ENCODE measurements around the gene TRIP4. TPM values are rescaled to one million over a fixed set of nuclear protein-coding genes. Genes with fewer than 3 reads are reported as not detected.

Gene TRIP4
- total and polyA plus RNA-seq, 9 of the 15 experiments (the other 6 are each of a cell fraction or from before 2014, with no cell fraction given) = 7.6 to 23.3 (median 16.7) TPM

DNA sequence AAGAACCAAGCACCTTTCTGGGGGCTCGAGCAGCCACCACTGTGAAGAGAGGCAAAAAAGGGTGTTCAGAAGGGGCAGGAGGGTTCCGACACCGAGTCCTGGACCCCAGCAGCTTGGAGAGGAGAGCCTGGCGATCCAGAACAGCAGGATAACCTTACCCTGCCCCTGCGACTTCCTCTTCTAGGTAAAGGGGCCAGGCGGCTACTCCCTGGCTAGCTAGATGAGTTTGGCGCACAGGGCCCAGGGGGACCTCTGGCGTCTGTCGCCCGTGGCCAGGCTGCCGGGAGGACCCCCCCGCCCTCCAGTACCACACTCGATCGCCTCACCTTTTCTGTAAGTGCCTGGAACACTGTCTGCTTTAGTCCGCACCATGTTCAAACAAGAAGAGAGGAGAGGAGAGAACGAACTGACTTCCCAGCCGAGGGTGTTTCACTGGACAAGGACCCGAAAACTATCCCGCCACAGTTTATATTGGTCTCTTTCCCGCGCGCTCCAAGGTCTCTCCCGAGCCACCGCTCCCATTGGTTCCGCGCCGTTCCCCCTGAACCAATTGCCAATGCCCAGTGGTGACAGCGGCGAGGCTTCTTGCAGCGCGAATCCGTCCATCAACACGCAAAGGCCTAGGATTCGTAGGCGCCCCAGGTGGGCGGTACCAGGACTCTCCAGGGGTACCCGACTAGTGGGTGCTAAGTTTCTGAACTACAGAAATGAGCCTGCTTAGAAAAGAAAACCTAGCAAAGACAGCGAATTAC is 6.5 kb upstream of the TRIP4 start, which contains the start of gene PCLAF (continued):
- TF ChIP-seq, protein P1, sequence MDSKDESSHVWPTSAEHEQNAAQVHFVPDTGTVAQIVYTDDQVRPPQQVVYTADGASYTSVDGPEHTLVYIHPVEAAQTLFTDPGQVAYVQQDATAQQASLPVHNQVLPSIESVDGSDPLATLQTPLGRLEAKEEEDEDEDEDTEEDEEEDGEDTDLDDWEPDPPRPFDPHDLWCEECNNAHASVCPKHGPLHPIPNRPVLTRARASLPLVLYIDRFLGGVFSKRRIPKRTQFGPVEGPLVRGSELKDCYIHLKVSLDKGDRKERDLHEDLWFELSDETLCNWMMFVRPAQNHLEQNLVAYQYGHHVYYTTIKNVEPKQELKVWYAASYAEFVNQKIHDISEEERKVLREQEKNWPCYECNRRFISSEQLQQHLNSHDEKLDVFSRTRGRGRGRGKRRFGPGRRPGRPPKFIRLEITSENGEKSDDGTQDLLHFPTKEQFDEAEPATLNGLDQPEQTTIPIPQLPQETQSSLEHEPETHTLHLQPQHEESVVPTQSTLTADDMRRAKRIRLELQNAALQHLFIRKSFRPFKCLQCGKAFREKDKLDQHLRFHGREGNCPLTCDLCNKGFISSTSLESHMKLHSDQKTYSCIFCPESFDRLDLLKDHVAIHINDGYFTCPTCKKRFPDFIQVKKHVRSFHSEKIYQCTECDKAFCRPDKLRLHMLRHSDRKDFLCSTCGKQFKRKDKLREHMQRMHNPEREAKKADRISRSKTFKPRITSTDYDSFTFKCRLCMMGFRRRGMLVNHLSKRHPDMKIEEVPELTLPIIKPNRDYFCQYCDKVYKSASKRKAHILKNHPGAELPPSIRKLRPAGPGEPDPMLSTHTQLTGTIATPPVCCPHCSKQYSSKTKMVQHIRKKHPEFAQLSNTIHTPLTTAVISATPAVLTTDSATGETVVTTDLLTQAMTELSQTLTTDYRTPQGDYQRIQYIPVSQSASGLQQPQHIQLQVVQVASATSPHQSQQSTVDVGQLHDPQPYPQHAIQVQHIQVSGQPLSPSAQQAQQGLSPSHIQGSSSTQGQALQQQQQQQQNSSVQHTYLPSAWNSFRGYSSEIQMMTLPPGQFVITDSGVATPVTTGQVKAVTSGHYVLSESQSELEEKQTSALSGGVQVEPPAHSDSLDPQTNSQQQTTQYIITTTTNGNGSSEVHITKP (IDR thresholded peaks at IDR 0.05; ENCODE audit: partially characterized antibody) = peak; percentile 69
- TF ChIP-seq ESRRA (IDR thresholded peaks at IDR 0.05; ENCODE audit: borderline replicate concordance, low read depth) (peak; percentile 52; the same call in 1 of the 2 replicates), MTA3 (IDR thresholded peaks at IDR 0.05; ENCODE audit: borderline replicate concordance) (peak; percentile 97), ZNF696 (CRISPR knock-in tag; conservative IDR thresholded peaks at IDR 0.05) (no peak), GABPB1 (CRISPR knock-in tag; IDR thresholded peaks at IDR 0.05) (peak; percentile 60; the same call in 1 of the 2 replicates), KLF13 (tag; IDR thresholded peaks at IDR 0.05; ENCODE audit: borderline replicate concordance, low read depth) (0 out of 2 replicates have a peak, but pooled peaks have one; percentile 13), ARNT (IDR thresholded peaks at IDR 0.05) (peak in 1 of 2 experiments; percentile 2; a peak in 1 of 4 replicates), PHF21A (IDR thresholded peaks at IDR 0.05; ENCODE audit: borderline replicate concordance, low read depth) (0 out of 2 replicates have a peak, but pooled peaks have one; percentile 32), ZBTB7A (IDR thresholded peaks at IDR 0.05; ENCODE audit: borderline replicate concordance, control insufficient read depth, low read depth, low read length) (peak; percentile 60; the same call in 1 of the 2 replicates), STAG1 (CRISPR knock-in tag; IDR thresholded peaks at IDR 0.05; ENCODE audit: borderline replicate concordance) (no peak), ZNF324 (CRISPR knock-in tag; IDR thresholded peaks at IDR 0.05) (no peak)
- TF ChIP-seq, protein P2, sequence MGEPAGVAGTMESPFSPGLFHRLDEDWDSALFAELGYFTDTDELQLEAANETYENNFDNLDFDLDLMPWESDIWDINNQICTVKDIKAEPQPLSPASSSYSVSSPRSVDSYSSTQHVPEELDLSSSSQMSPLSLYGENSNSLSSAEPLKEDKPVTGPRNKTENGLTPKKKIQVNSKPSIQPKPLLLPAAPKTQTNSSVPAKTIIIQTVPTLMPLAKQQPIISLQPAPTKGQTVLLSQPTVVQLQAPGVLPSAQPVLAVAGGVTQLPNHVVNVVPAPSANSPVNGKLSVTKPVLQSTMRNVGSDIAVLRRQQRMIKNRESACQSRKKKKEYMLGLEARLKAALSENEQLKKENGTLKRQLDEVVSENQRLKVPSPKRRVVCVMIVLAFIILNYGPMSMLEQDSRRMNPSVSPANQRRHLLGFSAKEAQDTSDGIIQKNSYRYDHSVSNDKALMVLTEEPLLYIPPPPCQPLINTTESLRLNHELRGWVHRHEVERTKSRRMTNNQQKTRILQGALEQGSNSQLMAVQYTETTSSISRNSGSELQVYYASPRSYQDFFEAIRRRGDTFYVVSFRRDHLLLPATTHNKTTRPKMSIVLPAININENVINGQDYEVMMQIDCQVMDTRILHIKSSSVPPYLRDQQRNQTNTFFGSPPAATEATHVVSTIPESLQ (CRISPR knock-in tag; IDR thresholded peaks at IDR 0.05) = peak; percentile 48; the same call in 1 of the 2 replicates
- TF ChIP-seq, protein P3, sequence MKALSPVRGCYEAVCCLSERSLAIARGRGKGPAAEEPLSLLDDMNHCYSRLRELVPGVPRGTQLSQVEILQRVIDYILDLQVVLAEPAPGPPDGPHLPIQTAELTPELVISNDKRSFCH (CRISPR knock-in tag; IDR thresholded peaks at IDR 0.05) = no peak
- TF ChIP-seq, protein P3 (tag; IDR thresholded peaks at IDR 0.05) = peak; percentile 31; the same call in 1 of the 2 replicates
- TF ChIP-seq, protein P4, sequence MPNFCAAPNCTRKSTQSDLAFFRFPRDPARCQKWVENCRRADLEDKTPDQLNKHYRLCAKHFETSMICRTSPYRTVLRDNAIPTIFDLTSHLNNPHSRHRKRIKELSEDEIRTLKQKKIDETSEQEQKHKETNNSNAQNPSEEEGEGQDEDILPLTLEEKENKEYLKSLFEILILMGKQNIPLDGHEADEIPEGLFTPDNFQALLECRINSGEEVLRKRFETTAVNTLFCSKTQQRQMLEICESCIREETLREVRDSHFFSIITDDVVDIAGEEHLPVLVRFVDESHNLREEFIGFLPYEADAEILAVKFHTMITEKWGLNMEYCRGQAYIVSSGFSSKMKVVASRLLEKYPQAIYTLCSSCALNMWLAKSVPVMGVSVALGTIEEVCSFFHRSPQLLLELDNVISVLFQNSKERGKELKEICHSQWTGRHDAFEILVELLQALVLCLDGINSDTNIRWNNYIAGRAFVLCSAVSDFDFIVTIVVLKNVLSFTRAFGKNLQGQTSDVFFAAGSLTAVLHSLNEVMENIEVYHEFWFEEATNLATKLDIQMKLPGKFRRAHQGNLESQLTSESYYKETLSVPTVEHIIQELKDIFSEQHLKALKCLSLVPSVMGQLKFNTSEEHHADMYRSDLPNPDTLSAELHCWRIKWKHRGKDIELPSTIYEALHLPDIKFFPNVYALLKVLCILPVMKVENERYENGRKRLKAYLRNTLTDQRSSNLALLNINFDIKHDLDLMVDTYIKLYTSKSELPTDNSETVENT (CRISPR knock-in tag; IDR thresholded peaks at IDR 0.05) = peak; percentile 31; the same call in 1 of the 2 replicates
- TF ChIP-seq, protein P5, sequence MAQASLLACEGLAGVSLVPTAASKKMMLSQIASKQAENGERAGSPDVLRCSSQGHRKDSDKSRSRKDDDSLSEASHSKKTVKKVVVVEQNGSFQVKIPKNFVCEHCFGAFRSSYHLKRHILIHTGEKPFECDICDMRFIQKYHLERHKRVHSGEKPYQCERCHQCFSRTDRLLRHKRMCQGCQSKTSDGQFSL (CRISPR knock-in tag; IDR thresholded peaks at IDR 0.05) = peak; percentile 63; the same call in 1 of the 2 replicates
- TF ChIP-seq, protein P5 (tag; IDR thresholded peaks at IDR 0.05) = no peak

All from K562 (cell line).